Left kidney (tissue), 2 donors: Measurements from ENCODE around the gene DPEP3. TPM values are rescaled to one million over a fixed set of nuclear protein-coding genes. Genes with fewer than 3 reads are reported as not detected.
"Not testable (repeated sequence)": the region's sequence is repeated elsewhere in the genome, so short reads cannot be mapped to it uniquely, and the experiment has no call there.

Source experiments
- DNase-seq: peaks from one replicate; pipeline ENCODE4 v3.0.0-alpha.2; 2013
- polyA plus RNA-seq: library from polyadenylated mRNA; unstranded; fragments of 120-200 nt; gene quantifications from one replicate; pipeline ENCODE4 v1.2.1, GENCODE V29; 2013; ENCODE audit not compliant: insufficient read length

DPEP3 gene
- polyA plus RNA-seq, 1 donor: 0.08 TPM

DNA sequence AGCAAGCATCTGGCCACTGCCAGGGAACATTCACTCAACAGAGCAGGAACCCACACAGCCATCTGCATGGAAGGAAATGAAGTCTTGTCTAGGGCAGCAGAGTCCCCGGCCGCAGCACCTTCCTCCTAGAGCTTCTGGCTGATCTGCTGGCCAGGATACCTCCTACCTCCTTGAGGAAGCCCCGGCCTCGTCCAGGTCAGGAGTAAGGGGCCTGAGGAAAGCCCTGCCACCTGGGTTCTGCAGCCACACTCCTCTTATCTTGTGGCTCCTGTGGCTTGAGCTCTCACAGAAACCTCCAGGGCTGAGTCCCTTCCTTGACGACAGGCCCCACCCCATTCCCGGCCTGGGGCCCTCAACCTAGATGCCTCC lies 13.7 kb upstream of the DPEP3 start:
- DNase-seq: not testable (repeated sequence)

DNA sequence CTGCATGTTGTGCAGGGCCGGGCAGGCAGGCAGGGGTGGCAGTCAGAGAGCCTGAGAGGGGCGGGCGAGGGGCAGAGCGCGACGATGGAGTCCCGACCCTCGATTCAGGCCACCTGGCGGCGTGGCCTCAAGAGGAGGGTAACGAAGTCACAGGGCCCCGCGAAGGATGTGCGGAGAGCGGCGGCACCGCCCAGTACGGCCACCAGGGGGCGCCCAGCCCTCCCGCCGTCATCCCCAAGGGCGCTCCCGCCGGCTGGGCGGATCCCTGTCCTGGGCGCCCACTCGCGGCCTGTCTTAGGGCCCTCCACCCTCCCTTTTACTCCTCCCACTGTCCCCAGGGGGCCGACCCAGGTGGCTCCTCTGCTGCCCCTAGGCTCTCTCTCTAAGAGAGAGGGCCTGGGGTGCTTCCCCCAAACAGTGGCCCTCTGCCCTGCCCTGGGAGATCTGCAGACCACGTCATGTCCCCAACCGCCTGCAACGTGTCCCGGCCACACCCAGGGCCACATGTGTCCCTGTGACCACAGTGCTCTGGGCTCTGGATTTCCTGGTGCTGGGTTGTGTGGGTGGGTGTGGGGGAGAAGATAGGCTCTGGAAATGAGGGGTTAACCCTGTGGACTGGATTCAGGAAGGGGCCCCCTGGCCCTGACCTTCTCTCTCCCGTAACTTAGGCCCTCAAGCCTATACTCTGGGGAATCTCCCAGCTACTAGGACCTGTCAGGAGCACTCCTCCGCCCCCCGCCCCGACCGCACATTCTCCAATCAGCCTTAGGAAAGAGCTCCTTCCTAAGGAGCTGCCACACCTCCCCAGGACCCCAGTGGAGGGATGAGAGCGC lies 13.1 kb upstream of the DPEP3 start:
- peak; percentile 53 for DNase-seq

DNA sequence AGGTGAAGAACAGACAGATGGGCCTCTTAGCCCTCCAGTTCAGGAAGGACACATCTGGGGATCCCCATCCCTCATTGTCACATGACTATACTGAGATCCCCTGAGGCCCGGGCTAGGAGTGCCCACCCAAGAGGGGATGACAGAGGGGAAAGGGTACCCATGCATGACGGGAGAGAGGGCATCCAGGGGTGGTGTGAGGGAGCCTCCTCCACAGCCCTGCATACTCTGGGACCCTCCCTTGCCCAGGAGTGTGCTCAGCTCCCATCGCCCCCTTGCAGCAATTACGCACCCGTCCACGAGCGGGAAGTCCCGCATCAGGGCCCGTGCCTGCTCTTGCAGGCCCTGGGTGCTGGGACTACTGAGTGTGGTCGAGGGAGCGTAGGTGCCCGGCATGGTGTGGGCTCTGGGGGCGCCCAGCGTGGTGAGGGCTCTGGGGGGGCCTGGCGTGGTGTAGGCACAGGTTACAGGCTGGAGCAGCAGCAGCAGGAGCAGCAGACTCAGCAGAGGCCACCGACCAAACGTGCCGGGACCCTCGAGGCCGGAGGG lies 12.4 kb upstream of the DPEP3 start:
- DNase-seq: no peak

DNA sequence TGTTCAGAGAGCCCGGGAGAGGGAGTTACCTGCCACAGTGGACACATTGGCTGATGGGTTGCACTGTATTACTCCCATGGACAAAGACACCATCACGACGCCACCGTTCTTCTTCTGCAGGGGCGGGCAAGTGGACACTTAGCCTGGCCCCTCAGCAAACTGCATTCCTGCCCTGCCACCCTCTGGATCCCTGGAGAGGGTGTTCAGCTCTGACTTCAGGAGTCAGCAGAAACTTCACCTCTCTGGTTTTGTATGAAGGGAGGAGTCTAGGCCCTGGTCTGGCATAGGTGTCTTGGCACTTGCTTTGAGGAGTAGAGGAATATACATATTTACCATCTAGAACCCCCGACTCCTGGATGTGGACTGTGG lies 9.7 kb upstream of the DPEP3 start:
- no peak for DNase-seq

DNA sequence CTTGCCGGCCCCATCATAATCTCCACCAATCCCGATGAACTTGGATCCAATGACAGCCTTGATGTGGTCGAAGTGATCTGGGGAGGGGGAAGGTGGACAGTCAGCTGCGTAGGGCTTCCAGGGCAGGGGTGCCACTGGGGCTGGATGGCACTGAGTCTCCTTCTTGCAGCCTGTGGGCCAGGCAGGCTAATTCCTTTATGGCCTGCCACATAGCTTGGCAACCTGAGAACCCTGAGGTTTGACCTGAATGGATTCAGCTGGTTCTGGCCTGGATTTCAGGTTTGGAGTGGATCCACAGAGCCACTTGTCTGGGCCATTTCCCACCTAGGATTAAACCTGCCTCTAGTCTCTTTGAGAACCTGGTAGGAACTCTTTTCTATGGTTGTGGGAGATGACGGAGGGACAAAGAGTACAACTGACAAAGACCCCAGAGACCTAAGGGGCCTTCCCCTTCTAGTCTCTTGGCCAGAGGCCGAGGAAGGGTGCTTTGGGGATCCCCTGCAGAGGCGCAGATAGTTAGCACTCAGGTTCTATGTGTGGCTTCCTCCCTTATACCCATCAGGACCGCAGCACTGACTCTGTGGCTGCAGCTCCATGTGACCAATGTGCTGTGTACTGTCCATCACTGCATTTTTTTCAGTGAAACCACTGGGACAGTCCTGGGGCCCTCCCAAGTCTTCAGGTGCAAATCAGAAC lies 9.2 kb upstream of the DPEP3 start:
- no peak for DNase-seq

DNA sequence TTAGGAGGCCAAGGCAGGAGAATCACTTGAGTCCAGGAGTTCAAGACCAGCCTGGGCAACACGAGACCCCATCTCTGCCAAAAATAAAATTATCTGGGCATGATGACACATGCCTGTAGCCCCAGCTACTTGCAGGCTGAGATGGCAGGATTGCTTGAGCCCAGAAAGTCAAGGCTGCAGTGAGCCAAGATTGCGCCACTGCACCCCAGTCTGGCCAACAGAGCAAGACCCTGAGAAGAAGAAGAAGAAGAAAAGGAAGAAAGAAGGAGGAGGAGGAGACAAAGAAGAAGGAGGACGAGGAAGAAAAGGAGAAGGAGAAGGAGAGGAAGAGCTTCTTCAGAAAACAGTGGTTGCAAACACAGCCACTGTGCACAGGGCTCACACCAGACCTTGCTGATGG lies 8.4 kb upstream of the DPEP3 start:
- no peak for DNase-seq

DNA sequence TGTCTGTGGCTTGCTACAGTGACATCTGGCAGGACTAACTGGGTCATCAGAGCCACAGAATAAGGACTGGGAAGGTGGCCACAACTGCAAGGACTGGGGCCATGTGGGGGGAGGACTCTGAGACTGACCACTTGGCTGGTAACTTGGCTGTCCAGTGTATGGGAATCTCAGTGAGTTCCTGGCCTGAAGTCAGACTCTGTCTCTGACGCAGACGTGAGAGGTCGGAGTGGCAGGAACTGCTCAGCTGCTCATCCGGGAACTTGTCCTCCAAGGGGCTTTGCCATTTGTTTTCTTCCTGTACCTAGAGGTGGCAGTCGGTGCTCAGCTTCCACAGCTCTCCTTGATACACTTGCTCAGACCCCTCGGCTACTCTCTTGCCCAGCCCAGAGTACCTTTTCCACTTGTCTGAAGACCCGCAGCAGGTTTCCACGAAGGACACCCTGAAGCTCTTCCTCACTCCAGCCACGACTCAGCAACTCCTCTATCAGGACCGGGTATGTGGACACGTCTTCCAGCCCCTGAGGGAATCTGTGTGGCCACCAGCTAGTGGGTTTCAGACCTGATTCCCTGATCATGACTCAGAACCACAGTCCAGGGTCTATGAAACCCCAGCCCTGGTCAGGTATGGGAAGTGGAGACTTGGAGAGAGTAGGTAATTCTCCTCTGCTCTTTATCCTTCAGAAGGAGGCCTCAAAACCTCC lies 7.3 kb upstream of the DPEP3 start:
- no peak for DNase-seq

DNA sequence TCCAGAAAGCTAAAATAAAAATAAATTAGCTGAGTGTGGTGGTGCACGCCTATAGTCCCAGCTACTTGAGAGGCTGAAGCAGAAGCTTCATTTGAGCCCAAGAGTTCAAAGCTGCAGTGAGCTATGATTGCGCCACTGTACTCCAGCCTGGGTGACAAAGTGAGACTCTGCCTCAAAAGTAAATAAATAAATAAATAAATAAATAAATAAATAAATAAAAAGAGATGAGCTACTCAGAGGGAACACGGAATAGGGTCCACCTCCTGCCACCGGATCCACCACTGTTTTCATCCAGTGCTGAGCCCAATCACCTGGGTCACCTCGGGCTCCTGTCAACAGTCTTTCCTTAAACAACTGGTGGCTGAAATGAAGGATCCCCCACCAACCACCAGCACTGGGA lies 6.7 kb upstream of the DPEP3 start:
- no peak for DNase-seq

DNA sequence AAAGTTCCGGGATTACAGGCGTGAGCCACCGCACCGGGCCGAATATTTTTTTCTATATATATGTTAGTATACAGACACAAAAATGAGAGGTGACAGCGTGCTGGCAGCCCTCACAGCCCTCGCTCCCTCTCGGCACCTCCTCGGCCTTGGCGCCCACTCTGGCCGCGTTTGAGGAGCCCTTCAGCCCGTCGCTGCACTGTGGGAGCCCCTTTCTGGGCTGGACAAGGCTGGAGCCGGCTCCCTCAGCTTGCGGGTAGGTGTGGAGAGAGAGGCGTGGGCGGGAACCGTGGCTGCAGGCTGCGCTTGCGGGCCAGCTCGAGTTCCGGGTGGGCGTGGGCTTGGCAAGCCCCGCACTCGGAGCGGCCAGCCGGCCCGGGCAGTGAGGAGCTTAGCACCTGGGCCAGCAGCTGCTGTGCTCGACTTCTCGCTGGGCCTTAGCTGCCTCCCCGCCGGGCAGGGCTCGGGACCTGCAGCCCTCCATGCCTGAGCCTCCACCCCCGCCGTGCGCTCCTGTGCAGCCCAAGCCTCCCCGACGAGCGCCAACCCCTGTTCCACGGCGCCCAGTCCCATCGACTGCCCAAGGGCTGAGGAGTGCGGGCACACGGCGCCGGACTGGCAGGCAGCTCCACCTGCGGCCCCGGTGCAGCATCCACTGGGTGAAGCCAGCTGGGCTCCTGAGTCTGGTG lies 1.9 kb upstream of the DPEP3 start:
- no peak for DNase-seq

DNA sequence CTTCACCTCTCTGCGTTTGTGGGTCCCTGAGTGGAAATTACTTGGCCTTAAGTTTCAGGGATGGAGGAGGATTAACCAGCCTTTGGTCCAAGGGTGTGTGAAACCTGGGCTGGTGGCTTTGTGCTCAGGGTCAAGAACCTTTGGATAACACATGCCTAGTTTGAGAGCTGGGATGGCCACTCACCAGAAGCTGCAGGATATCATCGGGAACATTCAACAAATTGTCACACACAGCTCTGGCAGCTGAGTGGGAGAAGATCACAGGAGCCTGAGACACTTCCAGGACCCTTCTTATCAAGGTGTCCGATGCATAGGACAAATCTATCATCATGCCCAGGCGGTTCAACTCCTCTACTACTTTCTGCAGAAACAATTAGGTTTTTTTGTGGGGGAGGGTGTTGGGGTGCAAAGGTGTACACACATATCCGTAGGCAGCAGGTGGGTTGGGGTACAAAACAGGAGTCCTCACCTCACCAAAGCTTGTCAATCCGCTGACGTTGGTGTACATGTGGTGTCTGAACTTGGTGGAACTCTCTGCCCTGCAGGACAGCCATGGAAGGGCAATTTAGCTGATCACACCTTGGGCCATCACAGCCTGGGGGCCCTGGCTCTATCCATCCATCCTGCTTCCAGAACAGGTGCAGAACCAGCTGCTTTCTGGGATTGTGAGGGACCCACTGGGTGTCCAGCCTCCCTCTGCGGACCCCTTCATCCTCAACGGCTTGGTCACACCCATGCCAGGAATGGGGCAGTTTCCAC lies 2.7 kb downstream of the DPEP3 start:
- DNase-seq: no peak

DNA sequence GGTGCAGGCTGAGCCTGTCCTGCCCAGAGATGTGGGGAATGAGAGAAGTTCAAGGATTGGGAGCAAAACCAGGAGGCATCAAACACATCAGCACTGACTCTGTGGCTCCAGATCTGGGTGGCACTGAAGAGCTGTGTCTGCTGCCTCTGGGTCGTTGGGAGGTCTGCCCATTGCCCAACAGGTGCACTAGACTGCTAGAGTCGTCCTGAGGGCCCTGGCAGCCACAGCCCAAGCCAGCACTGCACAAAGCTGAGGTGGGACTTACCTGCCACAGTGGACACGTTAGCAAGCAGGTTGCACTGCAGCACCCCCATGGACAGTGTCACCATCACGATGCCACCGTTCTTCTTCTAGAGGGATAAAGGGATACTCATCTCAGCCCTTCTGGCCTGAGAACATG lies 3.3 kb downstream of the DPEP3 start:
- no peak for DNase-seq

DNA sequence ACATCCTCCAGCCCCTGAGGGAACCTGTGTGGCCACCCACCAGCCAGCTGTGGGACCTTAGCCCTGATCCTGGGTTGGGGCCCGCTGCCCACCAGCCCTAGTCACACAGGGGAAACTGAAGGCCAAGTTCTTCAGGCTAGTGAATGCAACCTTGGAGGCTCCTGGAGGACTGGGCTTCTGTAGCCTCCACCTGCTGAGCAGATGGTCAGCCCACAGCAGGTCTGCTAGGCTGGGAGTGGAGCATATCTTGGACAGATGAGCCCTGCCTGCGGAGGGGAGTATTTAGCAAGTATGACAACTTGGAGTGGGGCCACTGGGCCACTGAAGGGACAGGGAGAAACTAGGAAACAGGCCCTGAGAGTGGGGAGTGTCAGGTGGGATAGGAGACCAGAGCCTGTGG lies 4.1 kb downstream of the DPEP3 start:
- DNase-seq: no peak

DNA sequence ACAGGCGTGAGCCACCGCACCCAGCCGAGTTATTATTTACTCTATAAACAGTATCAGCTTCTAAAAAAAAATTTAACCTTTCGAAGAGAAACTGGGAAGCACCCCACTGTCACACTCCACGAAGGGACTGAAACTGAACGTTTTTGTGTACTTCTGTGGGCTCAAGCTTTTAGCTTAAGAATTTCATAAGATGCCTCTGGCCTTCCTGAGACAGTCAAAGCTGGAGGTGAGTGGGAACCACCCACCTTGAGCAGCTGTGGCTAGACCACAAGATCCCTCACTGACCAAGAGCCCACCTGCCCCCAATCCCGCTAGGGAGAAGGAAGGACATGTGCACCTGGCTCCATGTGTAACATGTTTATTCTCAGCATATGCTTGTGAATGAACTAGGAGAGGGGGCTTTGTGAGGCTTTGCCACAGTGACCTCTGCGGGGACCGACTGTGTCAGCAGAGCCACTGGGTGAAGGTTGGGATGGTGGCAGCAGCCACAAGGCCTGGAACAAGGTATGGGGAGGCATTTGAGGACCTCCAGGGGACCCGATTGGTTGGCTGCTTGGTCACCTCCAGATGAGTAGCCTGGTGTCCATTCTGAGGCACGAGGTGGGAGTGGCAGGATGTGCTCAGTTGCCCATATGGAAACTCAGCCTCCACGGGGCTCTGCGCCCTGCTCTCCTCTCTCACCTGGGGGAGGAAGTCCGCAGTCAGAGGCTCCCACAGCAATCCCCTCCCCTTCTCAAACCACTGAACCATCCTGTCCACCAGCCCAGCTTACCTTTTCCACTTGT lies 4.8 kb downstream of the DPEP3 start:
- DNase-seq: no peak

DNA sequence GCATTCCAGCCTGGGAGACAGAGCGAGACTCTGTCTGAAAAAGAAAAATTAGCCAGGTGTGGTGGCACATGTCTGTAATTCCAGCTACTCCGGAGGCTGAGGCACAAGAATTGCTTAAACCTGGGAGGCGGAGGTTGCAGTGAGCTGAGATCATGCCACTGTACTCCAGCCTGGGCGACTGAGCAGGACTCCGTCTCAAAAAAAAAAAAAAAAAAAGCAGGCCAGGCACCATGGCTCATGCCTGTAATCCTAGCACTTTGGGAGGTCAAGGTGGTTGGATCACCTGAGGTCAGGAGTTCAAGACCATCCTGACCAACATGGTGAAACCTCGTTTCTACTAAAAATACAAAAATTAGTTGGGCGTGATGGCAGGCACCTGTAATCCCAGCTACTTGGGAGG lies 8.0 kb downstream of the DPEP3 start:
- DNase-seq: not testable (repeated sequence)

DNA sequence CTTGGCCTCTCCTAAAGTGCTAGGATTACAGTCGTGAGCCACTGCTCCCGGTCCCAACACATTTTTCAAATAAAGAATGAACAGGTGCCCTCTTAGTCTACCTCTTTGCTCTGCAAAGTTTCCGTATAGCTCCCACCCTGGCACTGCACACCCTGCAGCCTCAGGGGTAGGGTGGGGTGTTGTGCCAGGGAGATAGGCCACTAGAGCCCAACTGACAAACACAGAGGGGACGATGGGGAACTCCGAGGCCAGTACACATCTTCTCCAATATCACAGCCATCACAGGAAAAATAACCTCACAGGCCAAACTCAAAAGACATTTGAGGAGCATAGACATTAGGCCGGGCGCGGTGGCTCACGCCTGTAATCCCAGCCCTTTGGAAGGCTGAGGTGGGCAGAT lies 9.2 kb downstream of the DPEP3 start:
- no peak for DNase-seq

DNA sequence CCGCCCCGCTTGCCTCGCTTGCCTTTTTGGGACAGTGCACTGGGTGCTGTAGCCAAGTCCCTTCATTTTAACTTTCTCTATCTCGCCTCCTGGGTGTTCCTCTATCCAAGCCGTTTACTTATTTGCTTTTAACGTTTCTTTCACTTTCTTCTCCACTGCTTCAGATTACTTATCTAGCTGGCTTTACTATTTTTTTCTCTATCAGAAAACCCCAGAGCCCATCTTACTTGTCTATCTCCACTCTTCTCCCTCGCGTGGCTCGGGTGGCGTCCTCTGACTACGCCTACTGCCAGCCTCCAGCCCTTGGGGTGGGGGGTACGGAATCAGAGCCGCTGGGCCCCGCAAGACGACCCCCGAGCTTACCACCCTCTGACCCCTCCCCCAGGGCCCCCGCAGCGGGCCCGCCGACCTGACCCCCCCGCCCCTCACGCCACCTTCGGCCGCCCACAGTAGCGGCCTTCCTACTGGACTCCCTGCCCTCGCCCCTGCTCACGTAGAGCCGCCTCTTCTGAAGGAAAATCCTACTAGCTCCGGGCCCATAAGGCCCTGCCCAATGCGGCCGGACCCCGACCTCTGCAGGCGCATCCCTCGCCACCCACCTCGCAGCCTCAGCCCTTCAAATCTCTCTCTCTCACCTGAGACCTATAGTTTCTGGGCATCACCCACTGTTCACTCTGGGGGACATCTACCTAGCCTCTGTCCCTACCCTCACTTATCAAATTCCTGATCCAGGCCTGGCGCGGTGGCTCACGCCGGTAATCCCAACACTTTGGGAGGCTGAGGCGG lies 10.9 kb downstream of the DPEP3 start:
- no peak for DNase-seq

DNA sequence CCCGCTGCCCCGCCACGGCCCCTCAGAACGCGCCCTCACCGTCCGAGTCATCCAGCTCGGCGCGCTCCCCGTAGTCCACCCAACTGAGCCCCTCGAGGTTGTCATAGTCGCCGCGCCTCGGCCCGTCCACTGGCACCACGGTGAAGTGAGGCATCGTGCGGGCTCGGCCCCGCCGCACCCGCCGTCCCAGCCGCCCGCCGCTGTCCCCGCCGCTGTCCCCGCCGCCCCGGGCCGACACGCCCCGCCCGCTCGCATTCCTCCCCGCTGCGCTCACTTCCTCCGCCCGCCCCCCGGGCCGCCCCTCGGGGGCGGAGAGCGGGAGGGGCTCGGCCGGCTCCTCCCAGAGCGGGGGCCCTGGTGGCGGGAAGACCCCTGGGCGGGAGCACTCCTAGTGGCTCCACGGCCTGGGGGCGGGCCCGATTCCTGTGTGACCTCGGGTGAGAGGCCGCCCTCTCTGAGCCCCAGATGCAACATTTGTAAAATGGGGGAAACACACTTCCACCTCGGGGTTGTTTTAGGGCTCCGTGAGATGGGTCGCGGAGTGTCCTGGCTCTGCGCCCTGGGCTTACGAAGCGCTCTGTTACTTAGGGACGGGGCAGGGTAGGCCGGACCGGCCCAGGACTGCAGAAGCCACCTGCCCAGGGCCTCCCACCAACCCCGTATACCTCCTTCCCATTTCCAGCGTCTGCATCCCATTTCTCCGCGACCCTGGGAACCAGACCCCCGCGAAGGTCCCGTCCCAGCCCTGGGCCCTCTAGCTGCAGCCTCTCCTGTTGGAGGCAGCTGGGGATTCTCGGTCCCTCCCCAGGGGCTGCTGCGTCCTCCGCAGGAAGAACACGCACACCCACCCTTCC lies 11.7 kb downstream of the DPEP3 start, which contains the start of gene SLC12A4:
Gene SLC12A4, minus strand, starts transcription at position 238 of the 854 bp plus-strand sequence. Its CDS starts 84 bp downstream, at position 154.
- DNase-seq: peak; percentile 93

DNA sequence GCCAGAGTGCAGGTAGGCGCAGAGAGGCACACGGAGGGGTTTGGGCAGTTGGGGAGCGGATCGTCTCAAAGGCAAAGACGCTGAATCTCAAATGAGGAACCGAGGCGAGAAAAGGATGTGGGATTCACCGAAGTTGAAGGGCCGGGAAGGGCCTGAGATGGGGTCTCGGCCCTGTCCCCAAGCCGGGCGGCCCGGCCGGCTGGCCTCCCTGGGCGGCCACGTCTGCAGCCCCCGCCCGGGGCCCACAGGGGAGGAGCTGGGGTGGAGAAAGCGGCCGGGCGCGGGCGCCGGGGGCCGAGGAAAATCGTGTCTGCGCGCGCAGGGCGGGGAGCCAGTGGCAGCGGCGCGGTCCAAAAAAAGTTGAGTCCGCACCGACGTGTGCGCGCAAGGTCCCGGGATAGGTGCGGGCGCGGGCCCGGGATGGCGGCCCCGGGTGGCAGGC lies 12.3 kb downstream of the DPEP3 start:
- DNase-seq: peak; percentile 31
